GM12892 (cell line): Measurements from ENCODE around the gene DAGLB.

Source experiments
- POLR2A ChIP-seq: IDR thresholded peaks from 2 replicates; pipeline ENCODE4 v1.6.1; 2011; ENCODE audit warnings: low read depth, low read length, control low read depth
- POLR2AphosphoS5 ChIP-seq: IDR thresholded peaks from 2 replicates; pipeline ENCODE4 v1.6.1; 2011; ENCODE audit warnings: low read depth, low read length, control low read depth
- TAF1 ChIP-seq: IDR thresholded peaks from 2 replicates; pipeline ENCODE4 v1.6.1; 2011; ENCODE audit warnings: low read depth, mild to moderate bottlenecking, control low read depth, low read length, borderline replicate concordance

GRCh38 chr7:6460990-6461584 is 13.3 kb upstream of the DAGLB start:
- TF ChIP-seq POLR2A (no peak), POLR2AphosphoS5 (no peak), TAF1 (no peak)
